GM21423 (cell line): ENCODE data around the gene NTNG1.
"Not testable (repeated sequence)": the region's sequence is repeated elsewhere in the genome, so short reads cannot be mapped to it uniquely, and the experiment has no call there.

Experiments
- ATAC-seq: cut with Tn5 transposase; IDR thresholded peaks from one replicate; pipeline ENCODE4 v1.9.1; 2021; ENCODE audit warnings: mild to moderate bottlenecking, moderate library complexity; ENCODE audit not compliant: unreplicated experiment

Gene NTNG1

DNA sequence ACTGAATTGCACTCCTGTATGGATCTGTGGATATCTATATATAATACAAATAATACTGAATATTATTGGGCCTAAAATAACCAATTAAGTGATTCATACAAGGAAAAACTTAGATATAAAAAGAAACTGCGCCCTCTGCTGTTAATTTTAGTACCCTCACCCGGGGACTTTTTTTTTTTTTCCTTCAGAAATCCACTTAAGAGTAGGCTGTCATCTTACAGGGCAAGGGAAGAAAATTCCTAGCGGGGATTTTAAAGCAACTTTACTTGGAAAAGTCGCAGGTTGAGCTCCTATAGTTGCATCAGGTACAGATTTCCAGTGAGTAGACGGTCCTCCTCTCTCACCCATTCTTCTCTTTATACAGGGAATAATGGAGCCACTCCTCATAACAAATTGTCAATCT, 1.3 kb downstream of the NTNG1 start:
- ATAC-seq: no peak

DNA sequence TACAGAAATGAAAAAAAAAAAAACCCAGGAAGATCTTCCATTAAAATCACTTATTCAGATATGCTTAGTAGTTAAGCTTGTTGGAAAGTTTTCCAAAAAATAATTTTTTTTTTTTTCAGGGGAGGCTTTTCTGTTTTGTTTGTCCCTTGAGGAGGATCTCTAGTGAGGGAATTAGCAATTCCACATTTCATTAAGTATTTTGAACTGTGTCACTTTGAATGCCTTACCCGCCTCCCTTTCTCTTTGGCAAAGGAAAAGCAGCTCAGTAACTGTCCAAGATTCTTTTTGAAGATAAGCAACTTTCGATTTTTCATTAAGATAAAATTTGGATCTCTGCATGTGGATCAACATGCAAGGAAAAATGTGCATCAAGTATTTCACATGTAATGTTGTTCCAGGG, 1.8 kb downstream of the NTNG1 start:
- ATAC-seq: no peak

DNA sequence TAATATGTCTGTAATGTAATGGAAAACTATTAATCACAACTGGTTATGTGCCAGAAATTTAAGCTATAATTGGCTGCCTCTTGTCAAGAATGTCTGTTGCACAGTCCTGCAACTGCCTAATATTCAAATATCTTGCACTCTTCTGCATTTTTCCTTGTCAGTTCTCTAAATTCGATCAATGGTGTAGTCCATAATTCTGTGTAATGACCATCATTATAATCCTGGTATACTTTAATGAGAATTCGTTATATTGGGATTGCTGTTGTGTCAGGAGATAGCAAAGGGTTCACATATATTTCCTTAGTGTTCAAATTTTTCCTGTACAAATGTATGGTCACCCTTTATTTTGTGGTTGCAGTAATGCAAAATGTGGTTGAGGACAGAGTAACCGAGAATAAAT, 4.8 kb downstream of the NTNG1 start:
- ATAC-seq: no peak

DNA sequence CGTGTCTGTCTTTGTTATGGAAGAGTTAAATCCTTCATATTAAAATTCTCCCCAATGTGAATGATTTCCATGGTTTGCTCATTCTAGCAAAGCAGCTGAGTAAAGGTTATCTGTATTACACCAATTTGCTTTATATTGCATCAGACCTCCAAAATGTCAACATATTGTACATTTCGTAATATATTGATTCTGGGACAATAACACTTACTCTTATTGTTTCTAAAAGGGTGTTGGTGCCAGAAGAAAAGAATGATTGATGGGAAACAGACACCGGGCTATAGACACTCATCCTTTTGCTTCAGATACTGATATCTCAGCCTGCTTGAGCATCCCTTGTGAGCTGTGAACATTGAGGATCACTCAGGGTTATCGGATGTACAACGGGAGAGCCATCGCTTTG, 7.0 kb downstream of the NTNG1 start:
- no peak for ATAC-seq

DNA sequence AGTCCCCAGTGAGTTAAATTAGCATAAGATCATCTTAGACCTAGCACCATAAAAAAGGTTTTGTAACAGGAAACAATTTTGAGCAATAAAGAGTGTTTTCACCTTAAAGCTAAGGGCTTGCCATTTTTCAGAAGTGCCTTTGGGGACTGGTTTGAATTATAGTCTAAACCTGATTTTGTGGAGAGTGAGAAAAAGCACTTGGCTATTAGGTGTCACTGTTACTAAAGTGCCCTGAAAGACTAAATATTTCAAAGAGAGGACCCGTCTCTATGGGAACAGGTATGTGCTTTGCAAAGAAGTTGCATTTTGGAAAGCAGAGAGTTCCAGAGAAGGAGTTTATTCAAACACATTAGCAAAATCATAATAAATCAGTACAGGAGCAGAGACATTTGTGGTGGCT, 9.1 kb downstream of the NTNG1 start:
- ATAC-seq: no peak

DNA sequence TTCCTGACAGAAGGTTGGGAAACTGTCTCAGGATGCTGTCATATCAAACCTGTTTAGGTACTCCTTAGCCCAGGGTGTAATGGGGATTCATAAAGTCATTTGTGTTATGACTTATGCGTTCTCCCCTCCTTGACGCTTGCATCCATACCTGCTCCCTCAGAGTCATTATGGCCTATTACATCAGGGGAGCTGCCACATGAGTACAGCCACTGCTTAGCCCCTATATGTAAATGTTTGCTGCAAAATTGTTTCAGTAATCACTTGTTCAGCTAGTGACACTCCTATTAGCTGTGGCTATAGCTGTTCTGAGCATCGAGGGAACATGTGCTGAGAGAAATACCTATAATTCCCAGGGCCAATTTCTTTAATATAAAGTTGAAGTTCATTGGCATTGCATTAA, 10.5 kb downstream of the NTNG1 start:
- no peak for ATAC-seq

DNA sequence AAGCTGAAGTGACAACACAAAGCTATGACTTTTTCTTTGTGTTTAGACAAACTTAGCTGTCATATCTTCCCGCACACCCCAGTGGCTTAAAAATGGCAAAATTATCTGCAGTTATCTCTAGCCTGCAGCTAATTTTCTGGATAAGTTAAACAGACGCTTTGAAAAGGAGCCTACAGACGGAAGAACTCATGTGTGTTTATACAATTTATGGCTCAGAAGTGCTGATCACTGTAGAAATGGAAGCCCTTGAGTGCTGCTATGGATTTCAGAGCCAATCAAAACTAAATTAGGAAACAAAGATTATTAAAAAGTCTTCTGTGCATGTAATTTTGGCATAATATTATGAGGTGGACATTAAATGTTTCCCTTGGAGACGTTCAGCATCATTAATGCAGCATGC, 11.6 kb downstream of the NTNG1 start:
- ATAC-seq: no peak

DNA sequence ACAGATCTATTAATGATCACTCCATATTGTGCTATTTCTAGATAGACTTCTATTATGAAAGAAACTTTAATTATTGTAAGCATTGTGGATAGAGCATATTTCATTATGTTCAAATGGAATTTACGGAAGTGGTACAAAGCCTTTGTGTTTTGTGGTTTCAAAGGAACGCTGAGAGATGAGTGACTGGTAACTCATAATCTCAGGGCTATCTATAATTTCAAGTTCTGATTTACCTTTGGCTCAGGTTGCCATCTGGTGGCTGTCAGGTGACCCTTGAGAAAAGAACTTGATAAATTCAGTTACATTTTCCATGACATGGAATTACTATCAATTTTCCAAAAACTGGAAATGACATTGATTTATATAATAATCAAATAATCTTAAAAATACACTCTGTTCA, 12.2 kb downstream of the NTNG1 start:
- ATAC-seq: no peak

DNA sequence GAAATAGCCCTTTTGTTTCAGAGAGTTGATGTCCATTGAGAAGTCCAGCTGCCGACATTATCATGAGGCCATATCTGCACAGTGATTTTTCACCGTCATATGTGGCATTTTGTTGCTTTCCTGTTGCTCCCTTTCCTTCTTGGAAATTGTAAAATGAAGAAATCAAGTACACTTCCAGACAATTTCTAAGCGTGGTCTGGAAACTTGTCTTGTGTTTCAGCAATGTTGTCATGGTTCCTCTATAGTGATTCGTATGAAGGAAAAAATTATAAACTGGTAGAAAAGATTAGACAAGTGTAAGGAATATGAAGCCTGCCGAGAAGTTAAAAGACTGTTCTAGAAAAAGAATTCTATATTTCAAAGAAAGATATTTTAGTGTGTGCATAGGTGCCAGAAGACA, 17.7 kb downstream of the NTNG1 start:
- no peak for ATAC-seq

DNA sequence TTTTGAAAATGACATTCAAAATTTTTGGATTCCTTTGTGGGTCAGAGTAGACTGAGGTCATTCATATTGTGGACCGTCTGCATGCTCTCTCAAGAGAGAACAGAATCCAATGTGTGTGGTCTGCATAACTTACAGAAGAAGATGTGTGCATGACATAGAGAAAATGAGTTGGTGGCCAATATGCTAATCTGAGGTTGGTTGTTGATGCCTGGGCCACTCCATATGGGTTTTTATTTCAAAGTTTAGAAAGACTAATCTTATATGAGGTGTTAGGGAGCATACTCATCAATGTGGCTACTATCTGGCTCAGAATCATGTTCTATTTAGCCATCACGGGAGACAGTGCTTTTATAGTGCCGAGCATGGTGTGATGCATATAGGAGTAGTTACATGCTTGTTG, 18.2 kb downstream of the NTNG1 start:
- ATAC-seq: no peak

DNA sequence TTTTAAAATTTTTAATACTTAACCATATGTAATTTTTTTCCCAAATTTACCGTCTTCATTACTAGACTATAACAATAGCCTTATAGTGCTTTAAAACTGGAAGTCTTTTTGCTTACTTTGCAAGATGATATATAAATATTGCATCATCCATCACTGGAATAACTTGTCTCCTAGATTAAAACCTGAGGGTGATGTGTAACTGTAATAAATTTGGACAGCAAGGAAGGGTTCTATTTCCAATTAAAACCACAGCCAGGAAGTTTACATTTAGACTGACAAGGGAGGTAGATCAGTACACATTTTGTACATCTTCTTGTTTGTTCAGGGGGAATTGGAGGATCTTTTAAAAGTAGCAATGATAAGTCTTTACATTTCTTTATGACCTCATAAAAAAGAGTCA, 21.9 kb downstream of the NTNG1 start:
- ATAC-seq: no peak

DNA sequence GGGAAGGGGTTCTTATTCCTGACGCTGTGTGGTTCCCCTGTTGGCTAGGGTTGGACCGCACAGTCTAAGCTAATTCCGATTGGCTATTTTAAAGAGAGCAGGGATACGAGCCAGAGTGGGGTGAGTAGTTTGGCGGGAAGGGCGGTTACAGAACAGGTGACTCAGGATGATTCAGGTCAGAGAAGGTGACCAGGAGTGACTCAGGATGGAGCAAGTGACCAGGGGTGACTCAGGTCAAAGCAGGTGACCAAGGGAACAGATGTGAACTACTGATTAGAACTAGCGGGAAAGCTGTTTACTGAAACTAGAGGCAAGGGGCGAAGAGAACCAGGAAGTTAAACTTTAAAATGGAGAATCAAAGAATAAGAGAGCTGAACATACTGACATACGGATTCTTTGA, 24.1 kb downstream of the NTNG1 start:
- not testable (repeated sequence) for ATAC-seq

DNA sequence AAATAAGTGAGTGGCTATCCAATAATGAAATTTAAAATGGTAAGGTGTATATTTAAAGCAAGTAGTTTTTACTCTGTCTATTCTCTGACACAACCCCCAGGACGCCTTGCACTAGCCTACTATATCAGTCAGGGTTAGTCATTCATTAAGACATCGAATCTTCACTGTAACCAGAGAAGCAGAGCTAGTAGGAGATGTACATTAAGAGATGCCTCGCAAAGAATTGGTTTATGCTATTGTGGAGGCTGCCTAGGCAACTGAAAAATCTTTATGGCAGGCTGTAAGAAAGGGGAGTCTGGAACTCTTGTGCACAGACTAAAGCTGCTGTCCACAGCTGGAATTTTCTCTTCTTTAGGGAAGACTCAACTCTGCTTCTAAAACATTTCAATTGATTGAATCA, 28.8 kb downstream of the NTNG1 start:
- no peak for ATAC-seq

DNA sequence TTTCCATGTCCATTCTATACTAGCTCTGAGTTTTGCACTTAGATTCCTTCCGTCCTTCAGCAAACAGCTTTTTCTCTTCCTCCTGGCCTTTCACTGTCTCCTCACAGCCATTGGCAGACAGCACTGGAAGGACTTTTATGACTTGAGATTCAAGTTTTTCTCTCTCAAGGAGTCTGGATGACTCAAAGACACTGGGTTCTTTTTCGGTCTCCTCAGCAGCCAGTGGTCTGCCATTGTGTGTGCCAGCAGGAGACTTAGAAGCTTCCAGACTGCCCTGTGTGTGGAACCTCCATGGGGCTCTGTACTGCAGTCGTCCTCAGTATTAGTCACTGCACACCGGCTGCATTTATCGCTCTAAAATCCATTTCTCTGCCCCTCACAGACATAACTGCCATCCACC, 30.5 kb downstream of the NTNG1 start:
- ATAC-seq: no peak

DNA sequence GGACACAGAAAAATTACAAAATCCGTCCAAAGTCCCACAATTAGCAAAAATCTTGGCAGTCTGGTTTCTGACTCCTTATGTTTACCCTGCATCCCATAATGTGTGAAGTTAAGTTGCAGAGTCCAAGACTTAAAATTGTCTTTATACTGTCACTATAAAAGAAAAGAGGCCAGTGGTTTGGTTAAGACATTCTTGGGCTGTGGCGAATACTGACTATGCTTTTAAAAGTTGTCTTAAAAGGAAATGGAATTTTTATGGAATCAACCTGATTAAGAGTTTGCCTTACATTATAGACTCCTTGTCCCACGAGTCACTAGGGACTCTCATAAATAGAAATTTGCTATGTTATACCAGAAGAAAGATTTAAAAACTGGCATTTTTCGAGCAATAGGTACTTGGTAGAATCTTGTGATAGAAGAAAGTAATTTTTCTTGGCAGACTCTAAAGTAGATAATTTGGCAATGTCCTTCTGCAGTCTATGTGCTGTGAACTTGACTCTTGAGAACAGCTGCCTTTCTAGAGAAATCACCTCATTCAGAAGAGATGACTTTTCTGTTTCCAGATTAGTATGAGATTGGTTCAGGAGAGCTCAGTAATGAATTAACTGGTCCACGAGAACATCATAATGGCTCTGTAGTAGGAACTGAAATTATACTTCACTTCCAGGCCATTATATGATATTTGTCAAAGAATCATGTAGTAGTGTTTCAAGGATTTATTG, 31.8 kb downstream of the NTNG1 start:
- ATAC-seq: no peak

DNA sequence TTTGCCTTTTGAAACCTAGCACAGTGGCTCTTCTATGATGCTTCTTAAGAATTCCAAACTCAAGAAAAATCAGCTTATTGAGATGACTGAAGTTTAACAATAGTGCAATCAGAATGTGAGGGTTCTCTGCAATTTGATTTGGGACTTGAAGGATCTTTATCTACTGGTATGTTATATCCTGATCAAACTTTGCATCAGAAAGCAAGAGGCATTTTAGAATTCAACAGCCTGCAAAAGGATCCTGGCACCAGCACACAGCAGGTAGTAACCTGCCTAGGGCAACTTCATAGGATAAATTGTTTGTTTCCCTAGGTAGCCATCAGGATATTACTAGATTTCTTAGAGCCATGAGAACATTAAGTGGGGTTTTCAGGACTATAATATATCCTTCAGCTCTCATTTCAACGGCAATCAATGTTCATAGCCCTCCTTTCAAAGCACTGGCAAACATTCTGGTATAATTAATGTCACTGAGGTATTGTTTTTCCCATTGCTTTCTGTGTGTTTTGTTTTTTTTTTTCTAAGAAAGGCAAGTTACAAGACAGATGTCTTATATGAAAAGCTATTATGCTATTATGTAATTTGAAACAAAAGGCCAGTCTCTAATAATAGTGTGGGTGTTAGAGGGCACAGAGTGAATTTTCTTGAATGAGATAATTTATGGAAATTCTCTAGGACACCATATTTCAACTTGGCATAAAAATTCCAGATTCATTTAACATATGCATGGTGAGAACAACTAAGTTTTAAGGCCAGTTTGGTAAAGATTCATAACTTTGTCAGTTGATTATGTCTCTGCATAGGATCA, 34.5 kb downstream of the NTNG1 start:
- ATAC-seq: no peak

DNA sequence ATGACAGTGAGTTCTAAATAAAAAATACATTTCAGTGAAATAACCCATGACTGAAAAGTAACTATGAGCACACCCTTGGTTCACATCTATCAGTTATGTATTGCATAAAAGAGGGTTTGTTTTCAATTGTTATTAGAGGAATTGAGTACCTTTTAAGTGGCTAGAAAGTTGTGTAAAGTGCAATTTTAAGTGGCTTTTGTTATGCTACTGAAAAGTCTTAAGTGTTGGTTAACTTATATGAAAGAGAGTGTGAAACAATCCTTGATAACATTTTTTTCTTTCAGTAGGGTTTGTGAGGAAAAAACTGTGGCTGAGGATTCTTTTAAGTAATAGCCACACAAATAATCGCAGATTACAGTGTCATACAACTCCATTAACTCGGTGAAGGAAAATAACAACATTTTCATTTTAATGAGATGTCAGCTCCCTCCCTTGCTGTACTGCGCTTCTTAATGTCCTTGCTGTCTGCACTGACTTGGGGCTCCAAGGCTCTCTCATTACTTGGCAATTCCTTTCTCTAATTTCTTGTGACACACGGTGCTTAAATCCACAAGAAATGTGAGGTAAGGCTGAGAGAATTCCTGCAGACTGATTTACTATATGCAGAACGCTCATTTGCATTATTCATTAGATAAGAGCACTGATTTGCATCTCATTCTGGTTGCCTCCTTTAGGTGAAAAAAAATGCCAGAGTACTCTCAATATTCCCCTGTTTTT, 40.6 kb downstream of the NTNG1 start:
- no peak for ATAC-seq

DNA sequence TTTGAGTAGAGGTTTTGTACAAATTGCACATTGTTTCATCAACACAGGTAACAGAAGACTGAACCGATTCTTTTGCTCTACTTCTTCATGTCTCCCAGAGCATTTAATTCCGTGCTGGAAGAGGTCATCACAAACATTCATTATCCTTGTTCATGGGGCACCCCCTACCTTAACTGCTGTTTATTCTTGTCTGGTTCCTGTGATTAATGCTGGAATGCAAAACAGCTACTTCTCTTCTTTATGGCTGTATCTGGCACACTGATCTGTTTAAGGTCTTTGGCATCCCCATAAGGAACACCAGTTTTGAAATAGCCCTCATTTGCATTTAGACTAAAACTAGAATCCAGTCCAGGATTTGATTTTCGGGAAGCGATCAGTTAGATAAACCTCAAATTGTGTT, 42.2 kb downstream of the NTNG1 start:
- no peak for ATAC-seq

DNA sequence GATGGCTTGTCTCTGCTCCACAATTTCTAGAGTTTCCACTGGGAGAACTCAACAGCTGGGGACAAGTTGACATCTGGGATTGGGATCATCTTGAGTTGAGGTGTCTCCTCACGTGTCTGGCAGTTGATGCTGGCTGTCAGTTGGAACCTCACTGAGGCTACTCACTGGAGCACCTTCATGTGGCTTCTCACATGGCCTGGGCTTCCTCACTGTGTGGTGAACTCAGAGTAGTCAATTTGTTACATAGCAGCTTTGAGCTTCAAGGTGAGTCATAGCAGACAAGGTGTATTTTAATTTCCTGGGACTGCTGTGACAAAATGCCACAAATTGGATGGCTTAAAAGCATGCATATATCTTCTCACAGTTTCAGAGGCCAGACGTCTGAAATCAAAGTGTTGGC, 44.0 kb downstream of the NTNG1 start:
- no peak for ATAC-seq

DNA sequence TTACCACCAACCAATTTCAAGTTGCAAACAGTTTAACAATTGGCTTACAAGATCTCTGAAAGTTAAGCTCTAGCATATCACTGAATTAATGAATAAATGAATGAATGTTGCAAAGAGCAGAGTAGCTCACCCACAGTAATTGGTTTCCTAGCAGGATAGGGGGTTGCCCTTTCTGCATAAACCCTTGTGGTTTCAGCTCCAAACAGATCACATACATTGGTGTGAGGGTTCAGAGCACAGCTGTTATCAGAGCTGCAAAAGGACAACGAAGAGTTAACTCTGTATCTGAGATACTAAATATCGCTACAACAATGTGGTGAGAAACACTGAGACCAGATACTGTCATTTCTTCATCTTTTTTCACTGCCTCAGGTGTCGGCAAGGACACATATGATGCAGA, 46.6 kb downstream of the NTNG1 start:
- ATAC-seq: no peak

DNA sequence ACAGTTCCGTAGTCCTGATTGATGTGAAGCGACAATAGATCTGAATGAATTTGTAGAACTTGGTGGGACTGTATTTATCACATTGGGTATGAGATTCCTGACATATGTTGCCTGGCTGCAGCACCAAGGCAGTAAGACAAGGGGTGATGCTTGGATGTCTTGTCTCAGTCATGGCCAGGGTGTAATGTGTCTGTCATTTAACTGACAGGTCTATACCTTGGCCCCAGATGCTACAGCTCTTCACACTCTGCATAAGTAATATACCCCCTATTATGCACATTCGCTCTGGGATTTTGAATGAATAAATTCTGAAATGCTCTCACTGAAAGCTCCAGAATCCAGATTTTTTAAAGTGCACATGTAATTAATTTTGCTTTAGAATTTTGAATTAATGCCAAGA, 47.3 kb downstream of the NTNG1 start:
- no peak for ATAC-seq

DNA sequence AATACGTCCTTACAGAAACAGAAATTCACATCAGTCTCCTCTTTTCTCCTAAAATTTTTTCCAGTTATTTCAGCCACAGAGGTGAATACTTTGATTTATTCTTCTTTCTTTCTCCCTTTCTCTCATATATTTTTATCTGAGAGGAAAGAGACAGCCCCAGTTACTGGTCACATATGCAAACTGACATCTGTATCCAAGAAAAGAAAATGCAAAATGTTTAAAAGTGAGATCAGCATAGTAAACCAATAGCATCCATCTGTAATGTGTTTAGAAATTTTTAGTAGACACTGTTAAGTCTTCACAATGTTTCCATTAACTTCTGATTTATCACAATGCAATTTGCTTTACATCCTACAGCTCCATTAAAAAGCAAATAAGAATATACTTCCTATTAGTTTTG, 53.5 kb downstream of the NTNG1 start:
- ATAC-seq: no peak
